Measurements from ENCODE around the gene RPTOR.
"Not testable (repeated sequence)": the region's sequence is repeated elsewhere in the genome, so short reads cannot be mapped to it uniquely, and the experiment has no call there.

The RPTOR gene

DNA sequence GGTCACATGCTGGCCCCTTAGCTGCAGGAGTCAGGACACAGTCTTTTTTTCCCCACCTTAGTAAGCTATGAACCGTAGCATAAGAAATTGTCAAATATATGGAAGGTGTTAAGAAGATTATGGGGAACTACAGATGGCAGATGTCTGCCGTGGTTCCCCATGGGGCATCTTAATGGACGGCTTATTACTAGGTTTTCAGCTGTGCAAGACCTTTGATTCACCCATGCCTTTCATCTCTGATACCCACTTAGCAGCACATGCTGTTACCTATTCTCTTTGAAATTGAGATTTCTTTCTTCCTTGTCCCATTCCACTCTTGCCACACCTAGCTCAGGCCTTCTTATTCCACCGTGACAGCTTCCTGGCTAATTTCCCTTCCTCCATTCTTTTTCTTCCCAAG, 70.7 kb downstream of the RPTOR start:
- DNase-seq (ENCODE audit: low read depth): no peak

DNA sequence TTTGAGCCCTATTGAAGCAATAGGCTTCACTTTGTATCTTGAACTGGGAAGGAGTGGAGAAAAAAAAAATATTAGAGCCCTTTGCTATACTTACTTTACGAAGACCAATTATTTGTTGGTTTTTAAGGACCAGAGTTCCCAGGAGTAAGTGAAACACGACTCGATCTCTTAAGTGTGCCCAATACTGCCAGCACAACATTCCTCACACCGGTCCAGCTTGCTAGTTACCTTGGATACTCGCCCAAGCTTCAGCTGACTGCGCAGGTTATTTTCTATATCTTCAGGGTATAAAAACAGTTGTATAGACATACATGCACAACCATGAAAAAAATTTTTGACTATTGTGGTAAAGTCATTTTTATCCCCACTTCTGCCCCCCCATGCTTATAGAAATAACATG, 72.1 kb downstream of the RPTOR start:
- no peak for DNase-seq (ENCODE audit: low read depth)

DNA sequence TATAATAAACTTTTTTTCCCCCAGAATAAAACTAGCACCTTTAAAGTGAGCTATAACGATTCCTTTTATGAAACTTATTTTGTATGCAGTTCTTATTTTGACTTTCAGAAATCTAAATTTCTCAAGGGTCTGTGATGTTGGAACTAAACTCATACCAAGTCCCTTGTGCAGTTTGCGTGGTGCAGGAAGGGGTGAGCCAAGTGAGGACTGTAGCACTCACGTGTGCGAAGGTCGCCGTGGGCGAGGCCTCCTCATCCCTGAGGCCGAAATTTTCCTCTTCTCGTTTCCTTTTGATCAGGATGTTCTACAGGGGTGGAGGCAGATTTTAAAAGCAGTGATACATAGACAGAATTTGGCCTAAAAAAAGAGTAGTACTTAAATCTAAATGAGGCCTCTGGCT, 73.7 kb downstream of the RPTOR start:
- DNase-seq (ENCODE audit: low read depth): no peak

DNA sequence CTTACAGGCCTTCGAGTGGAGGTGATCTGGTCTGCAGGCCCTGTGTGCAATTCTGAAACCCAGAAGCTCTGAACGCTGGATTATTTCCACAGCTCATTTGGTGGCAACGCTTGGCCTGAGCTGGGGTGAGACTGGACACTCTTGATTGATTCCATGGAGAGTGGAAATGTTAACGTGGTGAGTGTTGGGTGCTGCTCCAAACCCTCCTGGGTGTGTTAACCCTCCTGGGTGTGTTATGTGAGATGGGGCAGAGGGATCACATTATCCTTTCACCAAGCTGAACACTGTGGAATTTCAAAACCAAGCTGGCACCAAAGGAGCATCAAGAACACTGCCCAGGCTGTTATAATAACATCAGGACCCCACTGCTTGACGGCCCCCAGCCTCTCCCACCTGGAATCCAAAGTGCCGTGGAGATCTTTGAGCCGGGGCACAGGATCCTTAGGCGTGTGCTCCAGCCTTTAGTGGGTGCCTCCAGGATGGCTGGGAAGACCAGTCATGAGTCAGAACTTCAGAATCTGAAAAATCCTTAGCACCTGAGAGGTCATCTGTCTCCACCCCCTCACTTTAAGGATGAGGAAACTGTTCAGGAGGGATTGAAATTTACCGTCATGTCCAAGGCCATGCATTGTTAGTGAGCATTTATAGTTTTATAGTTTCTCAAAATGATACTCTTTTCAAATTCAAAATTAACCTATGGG, 75.0 kb downstream of the RPTOR start:
- DNase-seq (ENCODE audit: low read depth): no peak

DNA sequence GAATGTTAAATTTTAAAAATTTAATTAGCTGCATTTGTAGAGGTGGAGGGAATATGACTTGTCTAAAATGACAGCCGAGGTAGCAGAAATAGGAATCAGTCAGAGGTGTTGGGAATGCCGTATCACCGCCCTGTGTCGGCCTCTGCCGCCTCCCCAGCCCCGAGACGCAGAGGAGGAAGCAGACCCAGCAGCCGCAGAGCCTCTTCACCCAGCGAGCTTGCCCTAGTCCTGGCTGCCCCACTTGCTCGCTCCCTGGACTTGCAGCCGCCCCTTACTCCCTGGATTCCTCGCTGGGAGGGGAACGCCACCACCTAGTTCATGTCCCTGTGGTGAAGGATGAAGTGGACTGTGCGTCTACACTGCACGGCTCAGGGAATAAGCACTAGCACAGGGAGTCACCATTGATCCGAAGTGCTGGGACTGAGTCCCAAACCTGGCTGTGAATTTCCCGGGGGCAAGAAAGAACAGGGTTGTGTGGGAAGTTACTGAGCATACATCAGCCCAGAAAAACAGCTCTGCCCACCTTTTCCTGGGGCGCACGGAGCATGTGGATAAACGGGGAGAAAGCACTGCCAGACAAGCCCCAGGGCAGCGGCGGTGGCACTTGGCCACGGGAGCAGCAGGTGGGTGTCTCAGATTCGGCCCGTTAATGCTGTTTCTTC, 76.8 kb downstream of the RPTOR start:
- no peak for DNase-seq (ENCODE audit: low read depth)

DNA sequence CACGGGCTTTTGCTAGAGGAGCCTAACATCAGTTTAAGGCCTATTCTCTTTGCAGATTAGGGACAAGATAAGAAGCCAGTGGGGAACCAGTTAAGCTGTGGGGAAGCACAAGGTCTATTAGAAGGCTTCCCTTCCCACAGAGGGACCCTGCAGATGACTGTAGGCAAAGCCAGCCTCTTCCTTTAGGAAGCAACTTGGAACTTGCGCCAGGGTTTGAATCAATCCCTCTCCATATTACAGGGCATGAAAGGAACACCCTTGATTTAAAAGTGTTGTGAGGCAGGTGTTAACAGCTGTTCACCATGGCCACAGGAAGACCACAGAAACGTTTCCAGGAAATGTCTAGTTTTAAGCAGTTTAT, 77.3 kb downstream of the RPTOR start:
- no peak for DNase-seq (ENCODE audit: low read depth)

DNA sequence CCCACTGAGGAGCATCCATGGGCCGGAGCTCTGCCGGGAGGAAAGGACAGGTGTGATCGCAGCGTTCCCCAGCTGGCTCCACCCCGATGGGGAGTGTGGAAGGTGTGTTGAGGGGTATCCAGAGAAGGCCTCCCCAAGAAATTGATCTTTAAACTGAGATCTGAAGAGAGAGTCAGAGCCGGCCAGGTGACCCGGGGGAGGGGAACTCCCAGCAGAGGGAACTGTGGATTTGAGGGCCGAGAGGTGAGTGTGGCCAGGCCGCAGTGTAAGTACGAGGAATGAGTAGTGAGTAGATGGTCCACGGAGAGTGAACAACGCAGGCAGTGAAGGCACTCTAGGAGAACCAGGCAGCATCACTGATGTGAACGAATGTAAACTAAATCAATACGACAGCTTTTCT, 80.2 kb downstream of the RPTOR start:
- no peak for DNase-seq (ENCODE audit: low read depth)

DNA sequence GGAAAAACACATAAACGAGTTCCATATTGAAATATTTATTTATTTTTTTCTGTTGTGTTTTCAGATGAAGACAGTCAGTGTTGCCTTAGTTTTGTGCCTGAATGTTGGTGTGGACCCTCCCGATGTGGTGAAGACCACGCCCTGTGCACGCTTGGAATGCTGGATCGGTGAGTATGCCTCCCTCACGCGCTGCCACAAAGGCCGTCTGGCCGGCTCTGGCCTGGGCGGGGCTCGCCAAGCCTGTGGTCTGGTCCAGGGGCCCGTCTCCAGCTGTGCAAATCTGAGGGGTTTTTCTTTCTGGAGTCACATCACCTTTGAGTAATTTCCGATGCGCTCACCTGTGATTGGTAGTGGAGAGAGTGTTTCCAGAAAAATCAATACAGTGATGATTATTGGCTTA, 81.0 kb downstream of the RPTOR start:
- DNase-seq (ENCODE audit: low read depth): no peak

DNA sequence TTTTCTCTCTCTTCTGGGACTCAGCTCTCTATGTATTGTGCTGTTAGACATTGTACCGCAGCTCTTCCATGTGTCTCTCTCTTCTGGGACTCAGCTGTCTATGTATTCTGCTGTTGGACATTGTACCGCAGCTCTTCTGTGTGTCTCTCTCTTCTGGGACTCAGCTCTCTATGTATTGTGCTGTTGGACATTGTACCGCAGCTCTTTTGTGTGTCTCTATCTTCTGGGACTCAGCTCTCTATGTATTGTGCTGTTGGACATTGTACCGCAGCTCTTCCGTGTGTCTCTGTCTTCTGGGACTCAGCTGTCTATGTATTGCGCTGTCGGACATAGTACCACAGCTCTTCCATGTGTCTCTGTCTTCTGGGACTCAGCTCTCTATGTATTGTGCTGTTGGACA, 84.2 kb downstream of the RPTOR start:
- not testable (repeated sequence) for DNase-seq (ENCODE audit: low read depth)

DNA sequence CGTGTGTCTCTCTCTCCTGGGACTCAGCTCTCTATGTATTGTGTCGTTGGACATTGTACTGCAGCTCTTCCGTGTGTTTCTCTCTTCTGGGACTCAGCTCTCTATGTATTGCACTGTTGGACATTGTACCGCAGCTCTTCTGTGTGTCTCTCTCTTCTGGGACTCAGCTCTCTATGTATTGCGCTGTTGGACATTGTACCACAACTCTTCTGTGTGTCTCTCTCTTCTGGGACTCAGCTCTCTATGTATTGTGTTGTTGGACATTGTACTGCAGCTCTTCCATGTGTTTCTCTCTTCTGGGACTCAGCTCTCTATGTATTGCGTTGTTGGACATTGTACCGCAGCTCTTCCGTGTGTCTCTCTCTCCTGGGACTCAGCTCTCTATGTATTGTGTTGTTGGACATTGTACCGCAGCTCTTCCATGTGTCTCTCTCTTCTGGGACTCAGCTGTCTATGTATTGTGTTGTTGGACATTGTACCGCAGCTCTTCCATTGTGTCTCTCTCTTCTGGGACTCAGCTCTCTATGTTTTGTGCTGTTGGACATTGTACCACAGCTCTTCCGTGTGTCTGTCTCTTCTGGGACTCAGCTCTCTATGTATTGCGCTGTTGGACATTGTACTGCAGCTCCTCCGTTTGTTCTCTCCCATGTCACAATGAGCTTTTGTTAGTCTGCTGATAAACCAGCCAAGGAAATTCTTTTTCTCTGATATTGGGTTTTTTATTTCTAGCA, 84.8 kb downstream of the RPTOR start:
- DNase-seq (ENCODE audit: low read depth): no peak

DNA sequence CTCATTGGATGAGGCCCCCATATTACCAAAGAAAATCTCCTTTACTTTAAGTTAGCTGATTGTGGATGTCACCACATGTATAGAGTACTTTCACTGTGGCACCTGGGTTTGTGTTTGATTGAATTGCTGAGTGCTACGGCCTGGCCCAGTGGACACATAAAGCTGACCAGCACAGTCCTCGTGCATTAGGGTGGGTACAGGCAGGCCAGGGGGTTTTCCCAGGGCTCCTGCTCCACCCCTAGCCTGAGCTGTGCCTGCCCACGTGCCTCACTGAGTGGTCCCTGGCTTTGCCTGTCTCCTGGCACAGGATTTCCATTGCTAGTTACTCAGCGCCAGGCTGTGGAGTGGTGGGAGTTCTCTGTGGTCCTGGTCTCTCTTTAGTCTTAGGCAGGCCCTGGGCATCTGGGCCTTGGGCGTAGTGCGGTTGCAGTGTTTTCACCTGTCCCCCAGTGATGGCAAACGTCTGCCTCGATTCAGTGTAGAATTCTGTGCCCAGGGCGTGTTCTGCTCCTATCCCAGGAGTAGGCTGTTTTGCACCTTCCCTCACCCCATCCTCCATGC, 86.0 kb downstream of the RPTOR start:
- no peak for DNase-seq (ENCODE audit: low read depth)

DNA sequence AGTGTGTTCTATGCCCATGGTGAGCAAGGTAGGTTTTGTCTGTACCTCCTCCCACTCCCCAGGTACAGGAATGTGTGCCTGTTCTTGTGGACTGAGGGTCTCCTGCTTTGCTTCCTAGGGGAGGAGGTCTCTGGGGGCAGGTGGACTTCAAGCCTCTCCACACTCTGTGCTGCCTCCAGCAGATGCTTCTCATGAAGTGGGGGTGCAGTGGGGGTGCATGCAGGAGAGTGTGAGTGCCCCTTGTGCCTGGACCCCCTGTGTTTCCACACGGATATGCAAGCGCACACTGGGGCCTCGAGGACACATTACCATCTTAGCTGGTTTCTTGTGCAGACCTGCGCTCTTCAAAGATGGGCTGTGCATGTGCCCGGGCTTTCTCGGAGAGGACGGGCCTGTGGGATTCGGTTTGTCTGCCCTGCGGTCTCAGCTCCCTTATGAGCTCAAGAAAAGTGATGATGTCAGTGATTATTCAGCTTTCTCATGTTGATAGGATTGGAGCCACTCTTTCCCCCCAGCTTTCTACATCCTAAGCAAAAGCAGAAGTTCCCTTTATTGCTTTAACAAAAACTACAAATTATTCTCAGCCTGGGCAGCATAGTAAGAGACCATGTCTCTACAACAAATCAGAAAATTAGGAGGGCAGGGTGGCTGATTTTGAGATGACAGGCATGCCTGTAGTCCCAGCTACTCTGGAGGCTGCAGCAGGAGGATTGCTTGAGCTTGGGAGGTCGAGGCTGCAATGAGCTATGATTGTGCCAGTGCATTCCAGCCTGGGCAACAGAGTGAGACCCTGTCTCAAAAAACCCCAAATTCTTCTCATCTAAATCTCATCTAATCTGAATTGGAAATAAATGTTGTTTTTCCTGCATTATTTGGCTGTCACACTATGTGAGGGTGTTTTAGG, 86.8 kb downstream of the RPTOR start:
- no peak for DNase-seq (ENCODE audit: low read depth)

DNA sequence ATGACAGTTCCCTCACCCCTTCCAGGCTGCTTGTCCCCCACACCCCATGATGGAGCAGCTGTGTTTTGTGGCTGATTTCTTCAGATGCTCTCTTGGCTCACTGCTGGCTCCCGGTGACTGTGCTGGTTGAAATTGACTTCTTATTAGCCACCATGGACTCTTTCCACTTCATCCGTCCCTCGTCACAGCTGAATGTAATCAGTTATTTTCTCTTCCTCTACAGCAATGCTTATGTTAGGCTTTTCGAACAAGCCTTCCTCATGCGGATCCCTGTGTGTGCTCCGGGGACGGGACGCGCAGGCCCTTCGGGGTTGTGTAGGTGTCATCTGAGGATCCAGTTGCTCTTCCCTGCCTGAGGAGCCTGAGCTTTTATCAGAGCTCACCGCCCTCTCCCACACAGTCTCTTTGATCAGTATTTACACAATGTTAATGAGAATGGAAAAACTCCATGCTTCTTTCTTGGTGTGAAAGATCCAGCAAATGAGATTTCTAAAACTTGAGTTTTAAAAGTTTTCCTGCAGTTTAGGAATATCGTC, 87.5 kb downstream of the RPTOR start:
- DNase-seq (ENCODE audit: low read depth): no peak

DNA sequence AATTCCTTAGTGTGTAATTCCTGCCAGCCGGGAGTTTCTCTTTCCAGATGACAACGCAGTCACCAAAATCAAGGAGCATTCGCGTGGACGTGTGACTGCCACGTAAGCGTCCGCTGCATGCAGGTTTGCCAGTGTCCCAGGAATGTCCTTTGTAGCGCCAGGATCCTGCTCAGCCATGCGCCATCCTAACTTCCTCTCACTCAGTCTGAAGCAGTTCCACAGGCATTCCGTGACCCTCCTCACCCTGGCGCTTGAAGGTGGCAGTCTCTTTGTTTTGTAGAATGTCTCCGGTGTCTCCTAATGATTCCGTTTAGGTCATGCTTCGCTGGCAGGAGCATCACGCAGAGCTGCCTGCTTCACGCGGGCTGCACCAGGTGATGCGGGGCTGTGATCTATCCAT, 88.6 kb downstream of the RPTOR start:
- no peak for DNase-seq (ENCODE audit: low read depth)

DNA sequence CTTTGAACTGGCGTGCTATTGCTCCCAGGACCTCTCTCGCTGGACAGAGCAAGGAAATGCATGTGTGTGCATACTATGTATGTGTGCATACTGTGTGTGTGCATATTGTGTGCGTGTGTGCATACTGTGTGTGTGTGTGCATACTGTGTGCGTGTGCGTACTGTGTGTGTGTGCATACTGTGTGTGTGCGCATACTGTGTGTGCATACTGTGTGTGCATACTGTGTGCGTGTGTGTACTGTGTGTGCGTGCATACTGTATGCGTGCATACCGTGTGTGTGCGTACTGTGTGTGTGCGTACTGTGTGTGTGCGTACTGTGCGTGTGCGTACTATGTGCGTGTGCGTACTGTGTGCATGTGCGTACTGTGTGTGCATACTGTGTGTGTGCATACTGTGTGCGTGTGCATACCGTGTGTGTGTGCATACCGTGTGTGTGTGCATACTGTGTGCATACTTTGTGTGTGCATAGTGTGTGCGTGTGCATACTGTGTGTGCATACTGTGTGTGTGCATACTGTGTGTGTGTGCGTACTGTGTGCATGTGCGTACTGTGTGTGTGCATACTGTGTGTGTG, 89.4 kb downstream of the RPTOR start:
- no peak for DNase-seq (ENCODE audit: low read depth)

DNA sequence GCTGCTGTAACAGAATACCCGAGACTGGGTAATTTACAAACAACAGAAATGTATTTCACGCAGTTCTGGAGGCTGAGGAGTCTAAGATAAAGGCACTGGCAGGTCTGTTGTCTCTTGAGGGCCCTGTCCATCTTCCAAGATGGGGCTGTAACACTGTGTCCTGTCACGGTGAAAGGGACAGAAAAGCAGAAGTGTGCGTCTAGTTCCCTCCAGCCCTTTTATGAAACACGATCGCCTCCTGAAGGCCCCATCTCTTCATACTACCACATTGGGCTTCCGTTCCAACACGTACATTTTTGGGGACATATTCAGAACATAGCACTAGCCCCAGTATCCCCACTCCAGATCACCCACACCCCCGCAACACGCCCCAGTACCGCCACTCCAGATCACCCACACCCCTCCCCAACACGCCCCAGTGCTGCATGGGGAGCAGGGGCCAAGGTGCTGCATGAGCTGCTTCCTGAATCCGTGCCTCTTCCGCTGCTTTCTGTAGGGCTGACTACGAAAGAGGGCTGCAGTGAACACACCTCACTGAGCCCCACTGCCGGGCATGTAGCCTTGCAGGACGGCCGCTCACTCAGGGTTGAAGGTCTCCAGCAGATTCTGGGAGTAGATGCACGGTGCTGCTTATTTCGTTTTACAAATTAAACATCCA, 91.9 kb downstream of the RPTOR start:
- DNase-seq (ENCODE audit: low read depth): no peak

DNA sequence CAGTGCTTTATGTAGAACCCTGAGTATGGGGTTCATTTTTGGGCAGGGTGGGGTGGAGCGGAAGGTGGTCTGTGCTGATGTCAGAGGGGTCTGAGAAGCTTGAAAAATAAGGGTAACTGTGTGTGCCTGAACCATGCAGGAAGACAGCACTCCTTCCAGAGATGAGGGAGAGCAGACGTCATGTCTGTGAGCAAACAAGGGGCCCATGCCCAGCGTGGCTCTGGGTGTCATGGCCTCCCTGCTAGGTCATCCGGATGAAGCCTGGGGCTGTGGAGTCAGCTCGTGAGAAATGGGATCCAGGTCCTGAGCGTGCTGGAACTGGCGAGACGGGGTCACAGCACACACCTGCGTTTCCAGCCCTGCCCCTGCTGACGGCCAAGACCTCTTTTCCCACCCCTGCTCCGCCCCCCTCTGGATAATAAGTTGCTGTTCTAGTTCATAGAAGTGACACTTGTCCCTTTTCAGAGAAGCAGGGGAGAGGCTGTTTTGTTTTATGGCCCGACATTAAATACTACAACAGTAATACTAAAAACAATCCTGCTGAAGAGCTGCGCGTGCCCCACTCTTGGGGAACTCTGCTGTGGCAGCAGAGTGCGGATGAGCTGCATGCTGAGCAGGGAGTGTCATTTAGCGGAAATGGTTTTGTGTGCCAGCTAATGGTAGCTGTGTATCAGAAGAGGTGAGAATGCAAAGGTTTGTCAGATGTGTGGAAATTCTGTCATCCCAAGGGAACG, 92.6 kb downstream of the RPTOR start:
- DNase-seq (ENCODE audit: low read depth): no peak

DNA sequence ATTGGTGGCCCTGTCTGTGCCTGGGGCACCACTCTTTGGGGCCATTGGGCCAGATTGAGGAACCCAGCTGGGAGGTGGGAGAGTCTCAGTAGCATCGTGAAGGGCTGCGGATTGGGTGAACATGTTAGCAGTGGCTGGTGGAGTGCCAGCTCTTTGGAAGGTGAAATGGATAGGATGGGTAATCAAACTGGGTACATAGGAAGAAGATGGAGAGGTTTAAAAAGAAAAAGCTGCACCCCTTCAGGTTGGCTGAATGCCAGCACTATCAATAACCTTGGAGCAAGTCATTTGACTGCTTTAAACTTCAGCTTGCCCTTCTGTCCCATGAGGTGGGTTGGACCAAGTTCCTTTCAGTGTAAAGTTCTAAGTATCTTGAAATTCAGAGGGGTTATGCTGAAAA, 95.0 kb downstream of the RPTOR start:
- DNase-seq (ENCODE audit: low read depth): no peak

DNA sequence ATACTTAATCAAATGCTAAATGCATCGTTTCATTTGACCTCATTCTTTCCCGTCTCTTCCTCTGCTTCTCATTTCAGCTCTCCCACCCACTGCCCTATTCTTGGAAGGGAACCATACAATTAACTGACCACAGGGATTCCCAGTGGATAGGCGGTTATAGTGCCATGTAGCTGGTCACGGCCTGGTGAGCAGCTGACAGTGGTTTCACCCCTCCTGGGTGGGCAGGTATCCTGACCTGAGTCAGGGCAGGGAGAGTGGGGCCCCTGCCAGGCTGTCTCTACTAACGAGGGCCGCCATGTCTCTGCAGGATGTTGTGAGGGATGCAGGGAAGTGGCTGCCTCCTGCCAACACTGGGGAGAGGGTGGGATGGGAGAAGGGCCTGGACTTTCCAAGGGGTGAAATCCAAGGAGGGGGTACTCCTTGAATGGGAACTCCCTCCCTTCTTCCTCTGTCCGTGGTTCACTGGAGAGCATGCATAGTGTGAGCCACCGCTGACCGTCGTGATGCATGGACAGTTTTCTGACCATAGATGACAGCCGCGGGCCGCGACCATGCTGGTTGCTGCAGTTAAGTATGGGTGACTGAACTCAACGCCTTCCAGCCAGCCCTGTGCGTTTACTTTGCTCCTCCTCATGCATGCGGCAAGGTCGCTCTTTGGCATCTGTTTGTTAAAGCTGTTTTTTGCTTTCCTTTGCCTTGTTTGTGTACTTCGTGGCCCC, 95.9 kb downstream of the RPTOR start:
- DNase-seq (ENCODE audit: low read depth): no peak

Data from fibroblast of the conjunctiva (primary cell).